Upper lobe of right lung (tissue), 1 donor: ENCODE measurements around the gene GBGT1. TPM values are rescaled to one million over a fixed set of nuclear protein-coding genes. Genes with fewer than 3 reads are reported as not detected.
A peak's percentile ranks its signal among the peaks of the same experiment; 100 is the strongest.

ENCODE experiments used
- ATAC-seq: fragments of 200-7000 bp; cut with Tn5 transposase; one replicate; pipeline ENCODE4 v1.9.1; 2020; ENCODE audit warnings: mild to moderate bottlenecking, moderate library complexity
- DNase-seq: peaks from one replicate; pipeline ENCODE4 v3.0.0-alpha.2; 2020
- H3K27ac ChIP-seq: fragments of 200-600 bp; one replicate; pipeline ENCODE4 v1.8.0; 2022
- H3K27me3 ChIP-seq: fragments of 200-600 bp; one replicate; pipeline ENCODE4 v1.8.0; 2022; ENCODE audit warnings: mild to moderate bottlenecking
- H3K36me3 ChIP-seq: fragments of 200-600 bp; one replicate; pipeline ENCODE4 v1.8.0; 2022
- H3K4me1 ChIP-seq: fragments of 200-600 bp; one replicate; pipeline ENCODE4 v1.8.0; 2022
- H3K4me3 ChIP-seq: fragments of 200-600 bp; one replicate; pipeline ENCODE4 v1.8.0; 2022; ENCODE audit warnings: mild to moderate bottlenecking
- H3K9me3 ChIP-seq: fragments of 200-600 bp; one replicate; pipeline ENCODE4 v1.8.0; 2022
- intact Hi-C: fragments of 100-400 bp; cut with DNase I; formaldehyde crosslinking; loops from one replicate; pipeline ENCODE4 v1.11.0; 2022
- total RNA-seq: library from RNA; stranded (reverse); fragmentation: NEBNext Ultra II Directional; extraction: Animal tissue kit (Norgen Biotek cat#: 25700); gene quantifications from one replicate; pipeline ENCODE4 v1.2.1, GENCODE V29; 2021
- TF ChIP-seq, protein P1 (sequence below): fragments of 200-600 bp; IDR thresholded peaks from one replicate; pipeline ENCODE4 v1.8.0; 2022; ENCODE audit warnings: antibody characterized with exemption
- donor health status: DM: no; HTN: yes; CAD: no; lungs with severe emphysema.

Gene GBGT1
- total RNA-seq, 1 donor from 2014 or later, result 27.4 TPM

DNA sequence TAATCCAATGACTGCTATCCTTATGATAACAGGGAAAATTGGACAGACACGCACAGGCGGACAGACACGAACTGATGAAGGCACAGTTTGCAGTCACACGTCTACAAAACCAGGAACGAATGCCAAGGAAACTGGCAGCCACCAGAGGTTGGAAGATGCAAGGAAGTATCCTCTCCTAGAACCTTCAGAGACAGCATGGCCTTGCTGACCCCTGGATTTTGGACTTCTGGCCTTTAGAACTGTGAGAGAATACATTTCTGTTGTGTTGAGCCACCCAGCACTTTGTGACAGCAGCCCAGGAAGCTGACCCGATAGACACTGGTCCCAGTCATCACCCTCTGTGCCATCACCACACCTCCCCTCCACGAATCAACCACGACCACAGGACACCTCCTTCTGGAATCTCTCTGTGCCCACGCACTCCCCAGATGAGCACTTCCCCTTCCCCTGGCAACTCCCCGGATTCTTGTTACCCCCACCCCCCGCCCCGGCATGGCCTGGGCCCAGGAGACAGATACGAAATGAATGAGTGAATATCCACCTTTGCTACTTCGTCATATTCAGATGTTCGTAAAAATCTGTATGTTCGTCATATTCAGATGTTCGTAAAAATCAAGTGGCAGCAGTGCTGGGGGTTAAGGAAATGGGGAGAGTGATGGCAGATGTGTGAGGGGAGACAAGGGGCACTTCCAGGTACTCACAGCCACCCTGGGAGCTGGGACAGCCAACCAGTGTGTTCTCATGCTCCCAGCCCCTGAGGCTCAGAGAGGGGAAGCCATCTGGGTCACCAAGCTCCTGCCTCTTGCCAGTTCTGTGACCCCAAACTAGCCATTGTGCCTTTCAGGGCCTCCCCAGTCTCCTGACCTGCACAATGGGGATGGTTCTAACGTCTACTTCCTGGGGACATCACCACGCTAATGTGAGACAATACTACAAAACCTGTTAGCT is 18.5 kb downstream of the GBGT1 start:
- intact Hi-C loops, result no loop called here
- TF ChIP-seq, protein P1, sequence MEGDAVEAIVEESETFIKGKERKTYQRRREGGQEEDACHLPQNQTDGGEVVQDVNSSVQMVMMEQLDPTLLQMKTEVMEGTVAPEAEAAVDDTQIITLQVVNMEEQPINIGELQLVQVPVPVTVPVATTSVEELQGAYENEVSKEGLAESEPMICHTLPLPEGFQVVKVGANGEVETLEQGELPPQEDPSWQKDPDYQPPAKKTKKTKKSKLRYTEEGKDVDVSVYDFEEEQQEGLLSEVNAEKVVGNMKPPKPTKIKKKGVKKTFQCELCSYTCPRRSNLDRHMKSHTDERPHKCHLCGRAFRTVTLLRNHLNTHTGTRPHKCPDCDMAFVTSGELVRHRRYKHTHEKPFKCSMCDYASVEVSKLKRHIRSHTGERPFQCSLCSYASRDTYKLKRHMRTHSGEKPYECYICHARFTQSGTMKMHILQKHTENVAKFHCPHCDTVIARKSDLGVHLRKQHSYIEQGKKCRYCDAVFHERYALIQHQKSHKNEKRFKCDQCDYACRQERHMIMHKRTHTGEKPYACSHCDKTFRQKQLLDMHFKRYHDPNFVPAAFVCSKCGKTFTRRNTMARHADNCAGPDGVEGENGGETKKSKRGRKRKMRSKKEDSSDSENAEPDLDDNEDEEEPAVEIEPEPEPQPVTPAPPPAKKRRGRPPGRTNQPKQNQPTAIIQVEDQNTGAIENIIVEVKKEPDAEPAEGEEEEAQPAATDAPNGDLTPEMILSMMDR, result no peak
- Histone ChIP-seq H3K27ac (no peak overlapping the region), H3K4me1 (peaks cover 46% of the 10 kb centered on the region), H3K4me3 (peak overlapping the region; percentile 40), H3K27me3 (no peaks in the 10 kb centered on the region), H3K9me3 (no peaks in the 10 kb centered on the region), H3K36me3 (no peaks in the 10 kb centered on the region)
- DNase-seq (no peak), ATAC-seq (no peak)

DNA sequence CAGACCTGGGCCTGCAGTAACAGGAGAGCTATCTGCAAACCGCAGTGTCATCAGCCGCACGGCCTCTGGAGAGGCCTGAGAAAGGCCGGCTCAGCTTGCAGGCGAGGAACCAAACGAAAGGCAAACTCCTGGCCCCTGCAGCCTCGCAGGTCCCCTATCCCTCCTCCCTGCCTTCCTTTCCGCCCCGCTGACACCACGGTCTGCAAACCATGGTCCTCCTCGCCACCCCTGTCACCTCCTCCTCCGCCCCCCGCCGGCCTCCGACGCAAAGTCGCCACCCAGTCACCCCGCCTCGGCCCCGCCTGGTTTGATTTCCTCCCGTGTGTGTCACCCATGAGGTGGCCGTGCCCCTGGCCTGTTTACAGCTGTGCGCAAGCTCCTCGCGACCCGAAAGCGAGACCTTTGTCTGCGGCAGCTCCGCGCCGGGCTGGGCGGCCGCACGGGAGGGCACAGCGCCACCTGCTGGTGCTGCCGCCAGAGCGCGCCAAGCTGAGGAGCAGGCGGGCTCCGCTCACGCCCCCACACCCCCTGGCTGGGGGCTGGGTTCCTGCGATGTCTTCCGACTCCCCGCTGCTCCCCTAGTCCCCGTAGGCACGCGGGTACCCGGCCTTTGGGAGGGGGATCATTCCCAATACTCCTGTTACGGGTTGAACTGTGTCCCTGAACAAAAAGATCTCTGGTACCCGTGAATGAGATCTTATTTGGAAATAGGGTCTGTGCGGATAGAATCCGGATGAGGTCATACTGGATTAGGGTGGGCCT is 19.4 kb downstream of the GBGT1 start:
- intact Hi-C loops, result no loop called here
- H3K4me1 ChIP-seq, result peaks cover 46% of the 10 kb centered on the region
- TF ChIP-seq, protein P1, result peak; percentile 98
- ATAC-seq (peak; percentile 46), DNase-seq (peak; percentile 85)
- H3K27me3 ChIP-seq, result no peaks in the 10 kb centered on the region
- H3K9me3 ChIP-seq, result no peaks in the 10 kb centered on the region
- H3K27ac ChIP-seq, result peak overlapping the region; percentile 24
- no peaks in the 10 kb centered on the region for H3K36me3 ChIP-seq
- H3K4me3 ChIP-seq, result peak overlapping the region; percentile 40

DNA sequence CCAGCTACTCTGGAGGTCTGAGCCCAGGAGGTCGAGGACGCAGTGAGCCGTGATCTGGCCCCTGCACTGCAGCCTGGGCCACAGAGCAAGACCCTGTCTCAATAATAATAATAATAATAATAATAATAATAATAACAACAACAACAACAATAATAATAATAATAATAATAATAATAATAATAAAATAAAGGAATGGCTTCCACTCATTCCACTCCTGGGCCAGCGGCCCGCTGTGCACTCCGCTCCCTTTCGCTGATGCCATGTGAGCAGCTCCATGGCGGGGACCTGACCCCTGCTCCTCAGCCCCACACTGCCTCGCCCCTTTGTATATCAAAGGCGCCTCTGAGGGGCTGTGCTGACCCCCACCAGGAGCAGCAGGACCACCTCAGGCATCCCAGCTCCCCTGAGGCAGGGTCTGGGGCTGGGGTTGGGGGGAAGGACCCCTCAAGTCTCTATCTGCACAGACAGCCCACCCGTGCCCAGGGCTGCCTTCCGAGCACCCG is 20.0 kb downstream of the GBGT1 start:
- Histone ChIP-seq H3K4me3 (peak overlapping the region; percentile 40), H3K4me1 (peaks cover 46% of the 10 kb centered on the region), H3K9me3 (no peaks in the 10 kb centered on the region), H3K27me3 (no peaks in the 10 kb centered on the region), H3K36me3 (no peaks in the 10 kb centered on the region), H3K27ac (peak overlapping the region; percentile 24)
- TF ChIP-seq, protein P1, result no peak
- intact Hi-C loops, result no loop called here
- DNase-seq, result no peak
- no peak for ATAC-seq

DNA sequence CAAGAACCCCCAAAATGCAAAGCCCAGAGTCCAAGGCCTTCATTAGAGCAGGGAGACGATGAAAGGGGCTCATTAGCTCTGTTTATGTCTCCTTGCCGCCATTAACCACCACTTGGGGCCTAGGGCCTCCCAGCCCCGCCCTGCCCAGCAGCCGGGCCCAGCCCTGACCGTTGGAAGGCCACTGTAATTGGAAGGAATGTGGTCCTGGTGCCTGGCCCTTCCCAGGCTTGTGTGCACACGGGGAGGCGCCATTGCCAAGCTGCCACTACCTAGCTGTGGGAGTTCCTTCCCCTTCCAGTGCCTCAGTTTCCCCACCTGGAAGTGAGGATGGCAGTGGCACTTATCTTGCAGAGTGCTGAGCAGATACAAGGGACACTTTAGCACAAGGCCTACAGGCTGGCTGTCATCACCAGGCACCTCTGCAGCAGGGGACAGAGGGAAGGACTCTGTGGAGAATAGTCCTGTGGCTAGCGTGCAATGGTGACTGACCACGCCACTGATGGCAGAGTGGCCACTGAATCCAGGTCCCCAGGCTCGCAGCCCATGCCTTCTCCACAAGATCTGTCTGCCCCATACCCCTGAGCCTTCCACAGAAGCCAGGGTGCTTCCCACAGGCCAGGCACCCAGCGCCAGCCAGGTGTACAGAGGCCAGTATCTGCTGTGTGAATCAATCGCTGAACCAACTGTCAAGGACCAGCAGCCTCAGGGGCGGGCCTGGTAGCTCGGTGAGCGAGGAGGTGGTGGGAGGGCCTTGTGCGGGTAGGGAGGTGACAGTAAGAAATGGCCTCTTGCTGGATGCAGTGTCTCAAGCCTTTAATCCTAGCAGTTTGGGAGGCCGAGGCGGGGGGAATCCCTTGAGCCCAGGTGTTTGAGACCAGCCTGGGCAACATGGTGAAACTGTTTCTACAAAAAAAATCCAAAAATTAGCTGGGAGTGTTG is 20.8 kb downstream of the GBGT1 start:
- Histone ChIP-seq H3K9me3 (no peaks in the 10 kb centered on the region), H3K36me3 (no peaks in the 10 kb centered on the region), H3K27ac (no peak overlapping the region), H3K4me1 (peaks cover 46% of the 10 kb centered on the region), H3K27me3 (no peaks in the 10 kb centered on the region), H3K4me3 (no peak overlapping the region)
- intact Hi-C loops, result no loop called here
- ATAC-seq, result no peak
- DNase-seq, result no peak
- TF ChIP-seq, protein P1, result no peak
